NAMALWA (cell line): Measurements from ENCODE around the gene TTLL13.

Experiments
- DNase-seq: peaks from one replicate; pipeline ENCODE4 v3.0.0-alpha.2; 2015; ENCODE audit warnings: low spot score

Gene TTLL13

DNA sequence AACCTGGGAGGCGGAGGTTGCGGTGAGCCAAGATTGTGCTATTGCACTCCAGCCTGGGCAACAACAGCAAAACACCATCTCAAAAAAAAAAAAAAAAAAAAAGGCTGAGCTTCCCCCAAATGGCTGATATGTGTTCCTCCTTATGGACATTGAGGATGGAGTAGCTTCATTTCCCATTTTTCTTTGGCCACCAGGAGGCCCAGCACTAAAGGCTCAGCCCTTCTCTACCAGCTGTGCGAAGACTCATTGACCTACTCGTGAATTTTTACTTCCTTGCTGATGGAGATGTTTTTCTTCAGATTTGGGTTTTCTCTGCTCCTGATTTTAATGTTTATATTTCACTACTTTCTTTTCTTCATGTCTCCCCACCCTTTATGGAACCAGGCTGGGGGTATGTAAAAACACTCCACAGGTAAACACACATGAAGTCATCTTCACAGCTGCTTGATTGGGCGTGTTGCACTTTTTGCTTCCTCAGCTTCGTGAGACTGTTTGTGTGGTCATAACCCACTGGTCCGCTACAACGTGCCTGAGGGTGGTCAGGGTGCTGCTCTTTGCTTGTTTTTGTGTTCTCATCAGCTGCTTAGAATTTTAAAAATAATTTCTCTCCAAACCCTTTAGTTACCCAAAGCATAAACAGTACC lies 34.7 kb upstream of the TTLL13 start:
- peak; percentile 42 for DNase-seq

DNA sequence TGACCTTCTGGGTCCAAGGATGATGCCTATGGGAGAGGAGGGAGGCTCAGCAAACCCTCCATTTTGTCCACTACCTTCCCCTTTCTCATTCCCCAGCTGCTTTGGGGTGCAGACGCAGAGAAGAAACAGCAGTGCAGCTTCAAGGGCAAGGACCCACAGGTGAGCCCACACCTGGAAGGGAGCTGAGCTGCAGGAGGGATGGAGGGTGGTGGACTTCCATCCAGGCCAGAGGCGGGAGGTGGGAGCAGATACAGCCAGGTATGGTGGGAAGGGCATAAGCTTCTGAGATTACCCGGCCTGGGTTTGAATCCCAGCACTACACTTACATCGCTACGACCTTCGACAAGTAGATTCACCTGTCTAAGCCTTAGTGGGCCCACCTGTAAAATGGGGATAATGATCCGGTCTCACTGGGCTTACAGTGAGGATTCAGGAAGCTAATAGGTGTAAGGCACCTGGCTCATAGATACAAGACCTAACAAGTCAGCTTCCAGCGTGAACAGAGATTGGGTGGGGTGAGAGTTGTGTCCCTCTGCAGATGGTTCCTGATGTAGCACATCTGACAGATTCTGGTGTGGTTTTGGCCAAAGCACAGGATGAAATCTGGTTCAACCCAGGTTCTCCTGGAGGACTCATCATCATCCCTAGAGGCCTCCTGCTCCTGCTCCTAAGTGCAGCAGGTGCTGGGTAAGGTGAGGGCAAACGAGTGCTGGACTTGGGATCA lies 31.5 kb upstream of the TTLL13 start:
- DNase-seq, result no peak

DNA sequence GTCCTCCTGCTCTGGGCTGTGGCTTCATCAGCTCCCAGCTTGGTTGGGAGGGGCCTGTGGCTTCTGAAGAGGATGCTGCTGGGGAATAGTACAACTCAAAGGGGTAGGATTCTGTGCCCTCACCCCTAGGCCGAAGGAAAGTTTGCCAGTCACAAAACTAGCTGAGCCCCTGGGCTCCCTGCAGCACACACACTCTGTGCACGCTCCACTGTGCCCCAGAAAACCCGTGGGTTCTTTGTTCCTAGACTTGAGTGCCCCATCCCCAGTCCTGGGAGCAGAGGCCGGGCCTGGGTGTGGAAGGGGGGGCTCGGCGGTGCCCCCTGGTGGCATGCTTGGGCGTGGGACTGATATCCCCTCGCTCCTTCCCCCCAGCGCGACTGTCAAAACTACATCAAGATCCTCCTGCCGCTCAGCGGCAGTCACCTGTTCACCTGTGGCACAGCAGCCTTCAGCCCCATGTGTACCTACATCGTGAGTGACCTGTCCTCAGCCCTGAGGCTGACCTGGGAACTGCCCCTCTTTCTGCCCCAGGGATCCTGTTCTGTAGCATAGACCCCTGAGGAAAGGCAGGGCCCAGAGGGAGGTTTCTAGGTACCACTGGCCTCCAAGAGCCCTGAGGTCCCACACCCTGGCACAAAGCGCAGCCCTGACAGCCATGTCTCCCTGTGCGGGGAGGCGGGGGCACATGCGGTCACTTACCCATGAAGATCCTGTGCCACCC lies 29.8 kb upstream of the TTLL13 start:
- DNase-seq, result peak; percentile 65

DNA sequence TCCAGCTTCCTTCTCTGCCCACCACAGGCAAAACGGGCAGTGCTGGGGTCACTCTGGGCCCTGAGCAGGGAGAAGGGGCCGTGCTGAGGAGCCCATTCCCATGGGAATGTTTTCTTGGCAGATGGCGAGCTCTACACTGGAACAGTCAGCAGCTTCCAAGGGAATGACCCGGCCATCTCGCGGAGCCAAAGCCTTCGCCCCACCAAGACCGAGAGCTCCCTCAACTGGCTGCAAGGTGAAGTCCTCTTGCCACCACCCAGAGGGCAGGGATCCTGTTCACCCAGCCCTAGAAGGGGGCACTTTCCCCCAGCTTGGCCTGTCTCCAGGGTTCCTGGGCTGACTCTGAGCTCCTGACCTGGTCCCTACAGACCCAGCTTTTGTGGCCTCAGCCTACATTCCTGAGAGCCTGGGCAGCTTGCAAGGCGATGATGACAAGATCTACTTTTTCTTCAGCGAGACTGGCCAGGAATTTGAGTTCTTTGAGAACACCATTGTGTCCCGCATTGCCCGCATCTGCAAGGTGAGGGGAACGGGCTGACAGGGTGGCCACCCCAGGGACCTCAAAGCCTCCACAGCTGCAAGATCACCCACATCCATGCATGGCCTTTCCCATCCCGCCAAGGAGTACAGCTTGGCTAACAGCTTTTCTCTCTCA lies 28.0 kb upstream of the TTLL13 start:
- DNase-seq, result peak; percentile 57

DNA sequence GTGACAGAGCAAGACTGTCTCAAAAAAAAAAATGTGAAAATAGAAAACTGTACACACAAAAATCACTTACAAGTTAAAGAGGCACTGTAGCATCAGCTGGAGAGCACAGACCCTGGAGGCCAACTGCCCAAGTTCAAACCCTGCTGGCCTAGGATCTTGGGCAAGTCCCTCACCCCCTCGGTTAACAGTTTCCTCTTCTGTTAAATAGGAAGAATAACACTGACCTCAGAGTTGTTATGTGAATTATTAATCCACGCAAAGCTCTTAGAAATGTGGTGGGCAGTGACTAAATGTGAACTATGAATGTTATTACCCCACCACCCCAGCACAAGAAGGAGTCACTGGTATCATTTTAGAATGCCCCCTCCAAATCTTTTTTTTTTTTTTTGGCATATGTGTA lies 26.8 kb upstream of the TTLL13 start:
- no peak for DNase-seq

DNA sequence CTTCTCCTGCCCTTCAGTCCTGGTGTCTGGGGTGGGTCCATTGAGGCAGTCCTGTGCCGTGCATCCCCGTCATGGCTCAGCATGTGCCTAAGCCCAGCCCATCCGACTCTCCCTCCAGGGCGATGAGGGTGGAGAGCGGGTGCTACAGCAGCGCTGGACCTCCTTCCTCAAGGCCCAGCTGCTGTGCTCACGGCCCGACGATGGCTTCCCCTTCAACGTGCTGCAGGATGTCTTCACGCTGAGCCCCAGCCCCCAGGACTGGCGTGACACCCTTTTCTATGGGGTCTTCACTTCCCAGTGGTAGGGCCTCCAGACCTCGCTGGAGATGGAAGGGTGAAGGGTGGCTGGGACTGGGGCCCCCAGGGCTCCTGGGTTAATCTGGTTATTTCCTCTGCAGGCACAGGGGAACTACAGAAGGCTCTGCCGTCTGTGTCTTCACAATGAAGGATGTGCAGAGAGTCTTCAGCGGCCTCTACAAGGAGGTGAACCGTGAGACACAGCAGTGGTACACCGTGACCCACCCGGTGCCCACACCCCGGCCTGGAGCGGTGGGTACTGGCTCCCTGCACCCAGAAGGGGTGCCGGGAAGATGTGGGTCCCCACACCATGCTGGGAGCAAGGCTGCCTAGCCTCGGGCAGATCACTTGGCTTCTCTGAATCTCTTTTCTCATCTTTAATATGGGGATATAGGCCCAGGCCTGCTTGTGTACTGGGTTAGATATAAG lies 25.8 kb upstream of the TTLL13 start:
- no peak for DNase-seq

DNA sequence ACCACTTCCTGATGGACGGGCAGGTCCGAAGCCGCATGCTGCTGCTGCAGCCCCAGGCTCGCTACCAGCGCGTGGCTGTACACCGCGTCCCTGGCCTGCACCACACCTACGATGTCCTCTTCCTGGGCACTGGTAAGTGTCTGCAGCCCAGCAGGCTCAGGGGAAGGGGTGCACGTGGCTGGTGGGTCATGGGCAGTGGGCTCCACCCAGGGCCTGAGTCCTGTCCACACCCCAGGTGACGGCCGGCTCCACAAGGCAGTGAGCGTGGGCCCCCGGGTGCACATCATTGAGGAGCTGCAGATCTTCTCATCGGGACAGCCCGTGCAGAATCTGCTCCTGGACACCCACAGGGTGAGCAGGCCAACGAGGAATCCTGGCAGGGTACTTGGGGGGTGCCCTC lies 24.3 kb upstream of the TTLL13 start:
- no peak for DNase-seq

DNA sequence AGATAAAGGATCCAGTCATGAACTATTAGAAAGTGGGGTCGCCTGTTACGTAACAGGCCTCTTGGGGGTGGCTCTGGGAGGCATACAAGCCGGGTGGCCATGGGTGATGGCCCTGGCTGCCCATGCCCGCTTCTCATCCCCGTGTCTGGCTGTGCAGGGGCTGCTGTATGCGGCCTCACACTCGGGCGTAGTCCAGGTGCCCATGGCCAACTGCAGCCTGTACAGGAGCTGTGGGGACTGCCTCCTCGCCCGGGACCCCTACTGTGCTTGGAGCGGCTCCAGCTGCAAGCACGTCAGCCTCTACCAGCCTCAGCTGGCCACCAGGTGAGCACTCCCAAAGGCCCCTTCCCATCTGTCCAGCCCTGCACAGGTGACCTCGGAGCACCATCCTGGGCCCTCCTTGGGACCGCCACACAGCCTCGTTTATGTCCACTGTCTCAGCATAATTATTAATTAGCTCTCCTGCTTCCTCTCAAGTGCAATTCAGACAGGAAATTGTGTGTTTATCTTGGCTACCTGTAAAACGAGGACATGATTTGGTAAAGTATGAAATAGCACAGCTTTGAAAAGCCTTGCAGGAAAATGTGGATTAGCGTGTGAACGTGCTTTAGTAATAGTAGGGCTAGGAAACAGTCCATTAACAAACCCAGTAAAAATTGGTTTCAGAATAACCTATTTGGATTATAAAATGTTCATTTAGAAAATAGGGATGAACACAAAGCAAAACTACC lies 23.7 kb upstream of the TTLL13 start:
- no peak for DNase-seq

DNA sequence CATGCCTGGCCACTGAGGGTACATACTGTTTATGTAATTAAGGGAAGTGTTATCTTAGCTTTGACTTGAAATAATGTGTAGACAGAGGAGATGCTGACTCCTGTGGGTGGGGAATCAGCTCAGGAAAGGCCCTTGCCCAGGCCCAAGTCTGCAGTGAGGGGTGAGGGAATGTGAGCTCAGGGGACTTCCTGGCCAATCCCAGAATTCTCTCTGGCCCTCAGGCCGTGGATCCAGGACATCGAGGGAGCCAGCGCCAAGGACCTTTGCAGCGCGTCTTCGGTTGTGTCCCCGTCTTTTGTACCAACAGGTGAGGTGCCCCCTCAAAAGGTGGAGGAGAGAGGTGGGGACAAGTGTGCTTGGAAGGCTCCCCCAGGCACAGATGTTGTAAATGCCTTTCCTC lies 22.0 kb upstream of the TTLL13 start:
- no peak for DNase-seq

DNA sequence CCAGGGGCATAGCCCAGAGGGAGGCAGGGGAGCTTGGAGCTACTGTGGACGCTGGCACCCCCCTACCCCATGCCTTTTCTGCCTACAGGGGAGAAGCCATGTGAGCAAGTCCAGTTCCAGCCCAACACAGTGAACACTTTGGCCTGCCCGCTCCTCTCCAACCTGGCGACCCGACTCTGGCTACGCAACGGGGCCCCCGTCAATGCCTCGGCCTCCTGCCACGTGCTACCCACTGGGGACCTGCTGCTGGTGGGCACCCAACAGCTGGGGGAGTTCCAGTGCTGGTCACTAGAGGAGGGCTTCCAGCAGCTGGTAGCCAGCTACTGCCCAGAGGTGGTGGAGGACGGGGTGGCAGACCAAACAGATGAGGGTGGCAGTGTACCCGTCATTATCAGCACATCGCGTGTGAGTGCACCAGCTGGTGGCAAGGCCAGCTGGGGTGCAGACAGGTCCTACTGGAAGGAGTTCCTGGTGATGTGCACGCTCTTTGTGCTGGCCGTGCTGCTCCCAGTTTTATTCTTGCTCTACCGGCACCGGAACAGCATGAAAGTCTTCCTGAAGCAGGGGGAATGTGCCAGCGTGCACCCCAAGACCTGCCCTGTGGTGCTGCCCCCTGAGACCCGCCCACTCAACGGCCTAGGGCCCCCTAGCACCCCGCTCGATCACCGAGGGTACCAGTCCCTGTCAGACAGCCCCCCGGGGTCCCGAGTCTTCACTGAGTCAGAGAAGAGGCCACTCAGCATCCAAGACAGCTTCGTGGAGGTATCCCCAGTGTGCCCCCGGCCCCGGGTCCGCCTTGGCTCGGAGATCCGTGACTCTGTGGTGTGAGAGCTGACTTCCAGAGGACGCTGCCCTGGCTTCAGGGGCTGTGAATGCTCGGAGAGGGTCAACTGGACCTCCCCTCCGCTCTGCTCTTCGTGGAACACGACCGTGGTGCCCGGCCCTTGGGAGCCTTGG lies 21.3 kb upstream of the TTLL13 start:
- DNase-seq, result no peak

DNA sequence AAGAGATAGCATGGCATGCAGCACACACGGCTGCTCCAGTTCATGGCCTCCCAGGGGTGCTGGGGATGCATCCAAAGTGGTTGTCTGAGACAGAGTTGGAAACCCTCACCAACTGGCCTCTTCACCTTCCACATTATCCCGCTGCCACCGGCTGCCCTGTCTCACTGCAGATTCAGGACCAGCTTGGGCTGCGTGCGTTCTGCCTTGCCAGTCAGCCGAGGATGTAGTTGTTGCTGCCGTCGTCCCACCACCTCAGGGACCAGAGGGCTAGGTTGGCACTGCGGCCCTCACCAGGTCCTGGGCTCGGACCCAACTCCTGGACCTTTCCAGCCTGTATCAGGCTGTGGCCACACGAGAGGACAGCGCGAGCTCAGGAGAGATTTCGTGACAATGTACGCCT lies 20.4 kb upstream of the TTLL13 start:
- DNase-seq, result no peak

DNA sequence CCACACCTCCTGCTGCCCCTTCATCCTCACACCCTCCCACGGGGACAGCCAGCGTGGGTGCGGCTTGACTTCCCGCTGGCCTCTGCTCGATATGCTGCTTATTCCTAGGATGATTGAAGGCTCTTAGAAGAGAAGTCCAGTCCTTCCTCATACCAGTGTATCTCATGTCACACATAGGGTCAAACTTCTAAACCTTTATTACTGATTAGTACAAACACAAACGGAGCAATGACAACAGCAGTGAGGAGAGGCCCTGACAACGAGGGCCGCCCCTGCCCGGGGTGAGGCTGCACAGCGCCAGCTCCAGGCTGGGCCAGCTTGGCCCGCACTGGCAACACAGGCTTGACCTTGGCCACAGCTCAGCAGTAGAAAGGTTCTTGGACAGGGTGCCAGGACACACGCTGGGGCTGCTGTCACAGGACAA lies 19.3 kb upstream of the TTLL13 start:
- DNase-seq, result no peak

DNA sequence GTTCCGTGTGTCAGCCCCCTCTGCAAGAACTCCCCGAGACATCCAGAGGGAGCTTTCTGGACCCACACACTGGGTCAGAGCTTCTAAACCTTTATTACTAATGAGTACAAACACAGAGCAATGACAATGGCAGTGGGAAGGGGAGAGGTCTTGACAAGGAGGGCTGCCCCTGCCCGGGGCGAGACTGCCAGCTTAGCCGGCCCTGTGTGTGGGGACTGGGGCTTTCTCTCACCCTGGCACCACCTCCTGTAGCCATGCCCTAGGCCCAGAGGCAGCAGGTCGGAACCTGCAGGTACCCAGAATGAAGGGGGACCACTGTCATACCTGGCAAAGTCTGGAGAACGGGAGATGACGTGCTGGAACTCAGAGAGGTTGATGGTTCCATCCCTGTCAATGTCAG lies 18.7 kb upstream of the TTLL13 start:
- no peak for DNase-seq

DNA sequence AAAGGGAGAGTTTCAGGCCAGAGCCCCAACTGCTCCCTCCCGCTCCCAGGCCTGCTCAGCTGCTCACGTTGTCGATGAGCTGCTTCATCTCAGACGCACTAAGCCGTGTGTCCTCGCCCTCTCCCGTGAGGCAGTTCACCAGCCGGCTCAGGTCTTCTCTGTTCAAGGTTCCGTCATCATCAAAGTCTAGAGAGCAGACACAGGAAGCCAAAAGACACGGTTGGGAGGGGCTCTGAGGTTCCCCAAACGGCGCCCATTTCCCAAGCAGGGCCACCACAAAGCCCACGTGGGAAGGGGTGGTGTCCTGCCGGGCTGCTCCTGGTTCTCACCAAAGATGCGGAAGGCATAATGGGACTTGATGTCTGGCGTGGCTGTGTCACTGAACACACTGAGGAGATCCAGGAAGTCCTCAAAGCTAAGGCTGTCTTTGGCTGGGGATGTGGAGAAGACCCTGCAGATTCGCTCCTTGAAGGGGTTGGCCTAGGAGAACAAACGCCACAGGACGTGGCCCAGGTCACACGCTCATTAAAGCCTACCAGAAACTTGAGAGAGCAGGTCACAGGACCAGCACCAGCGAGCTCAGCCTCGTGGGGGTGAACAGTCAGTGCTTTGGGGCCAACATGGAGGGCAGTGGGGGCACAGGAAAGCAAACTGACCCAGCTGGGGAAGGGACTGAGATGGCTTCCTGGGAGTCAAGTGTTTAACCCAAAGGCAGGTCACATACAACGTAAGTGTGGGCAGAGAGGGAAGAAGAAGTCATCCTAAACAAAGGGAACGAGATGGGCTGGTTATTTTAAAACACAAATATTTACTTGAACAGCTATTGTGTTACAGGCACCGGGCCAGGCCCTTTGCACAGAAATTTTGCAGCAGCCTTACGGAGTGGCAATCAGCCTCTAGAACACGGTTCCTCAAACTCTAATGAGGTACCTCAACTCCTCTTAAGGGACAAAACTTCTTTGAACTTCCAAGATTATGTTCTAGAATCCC lies 18.0 kb upstream of the TTLL13 start:
- peak; percentile 61 for DNase-seq

DNA sequence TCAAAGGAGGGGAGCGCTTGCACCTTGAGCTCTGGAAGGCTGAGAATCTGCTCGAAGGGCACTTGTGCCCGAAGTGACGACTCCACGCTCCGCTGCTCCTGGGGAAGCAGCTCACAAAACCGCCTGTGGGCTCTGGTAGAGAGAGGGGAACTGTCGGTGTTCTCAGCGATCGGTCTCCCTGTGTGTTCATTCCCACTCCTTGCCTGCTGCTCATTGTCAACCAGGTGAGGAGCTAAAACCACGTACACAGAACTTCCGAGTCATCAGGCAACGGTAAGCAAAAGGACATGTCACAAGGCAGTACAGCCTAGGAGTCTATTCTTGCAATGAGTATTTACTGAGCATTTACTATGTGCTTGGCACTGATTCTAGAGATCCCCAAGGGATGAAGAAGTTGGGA lies 17.2 kb upstream of the TTLL13 start:
- DNase-seq, result peak; percentile 20

DNA sequence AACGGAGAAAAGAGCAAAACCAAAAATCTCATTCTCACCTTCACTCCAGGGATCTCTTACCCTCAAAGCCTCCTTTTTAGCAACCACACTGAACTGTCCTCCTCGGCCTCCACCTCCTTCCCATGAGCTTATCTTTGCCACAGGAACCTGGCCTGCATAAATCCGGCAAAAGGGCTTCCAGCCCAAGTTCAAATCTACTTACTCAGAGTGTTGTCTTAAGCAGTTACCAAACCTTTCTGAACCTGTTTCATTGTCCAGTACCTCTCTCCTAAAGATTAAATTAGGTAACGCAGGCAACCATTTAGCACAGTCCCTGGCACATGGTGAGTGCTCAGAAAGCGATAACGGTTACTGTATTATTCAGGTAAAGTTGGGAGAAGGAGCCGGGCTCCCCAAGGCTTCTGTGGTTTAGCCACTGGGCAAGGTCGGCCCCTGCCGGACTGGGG lies 16.4 kb upstream of the TTLL13 start:
- no peak for DNase-seq

DNA sequence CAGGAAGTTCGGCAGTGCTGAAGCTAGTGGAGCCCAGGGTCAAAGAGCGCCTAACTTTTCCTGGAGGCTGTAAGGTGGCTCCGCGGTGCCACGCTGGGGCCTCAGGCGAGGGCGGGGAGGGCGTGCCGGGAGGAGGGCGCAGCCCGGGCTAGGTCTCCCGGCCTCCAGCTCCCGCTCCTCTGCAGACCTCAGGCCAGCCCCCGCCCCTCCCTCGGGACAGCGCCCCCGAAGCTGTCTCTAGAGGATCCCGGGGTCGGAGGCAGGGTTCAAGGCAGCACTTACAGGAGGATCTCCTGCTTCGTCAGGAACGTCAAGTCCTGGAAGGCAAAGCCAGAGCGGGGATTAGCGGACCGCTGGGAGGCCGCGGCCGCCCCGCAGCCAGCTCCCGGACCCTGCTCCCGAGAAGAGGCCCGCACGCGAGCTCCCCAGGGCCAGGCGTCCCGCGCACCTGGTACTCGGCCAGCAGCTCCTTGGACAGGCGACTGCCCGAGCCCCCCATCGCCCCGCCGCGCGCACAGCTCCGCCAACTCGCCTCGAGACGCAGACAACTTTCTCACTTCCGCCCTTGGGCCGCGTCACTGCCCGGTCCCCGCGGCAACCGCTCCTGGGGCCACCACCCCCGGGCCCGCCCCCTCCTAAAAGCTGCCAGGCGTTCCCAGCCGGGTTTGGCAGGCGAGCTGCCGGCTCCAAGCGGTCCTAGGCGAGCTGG lies 15.8 kb upstream of the TTLL13 start, which contains the start of gene CIB1:
Gene CIB1, minus strand, starts transcription at position 555 of the 709 bp plus-strand sequence. Its CDS starts 56 bp downstream, at position 499.
- peak; percentile 97 for DNase-seq
